Stimulated activated CD4-positive, alpha-beta T cell treated with anti-CD3 and anti-CD28 coated beads, Interleukin-12 subunit alpha, Interleukin-12 subunit beta, amount 100 ng/mL, for 4 hours (primary cell): ENCODE measurements around the gene ALKAL2.
"Not testable (repeated sequence)": the region's sequence is repeated elsewhere in the genome, so short reads cannot be mapped to it uniquely, and the experiment has no call there.

ENCODE experiments used
- DNase-seq: peaks from one replicate; pipeline ENCODE4 v3.0.0-alpha.2; 2020

The ALKAL2 gene, protein sequence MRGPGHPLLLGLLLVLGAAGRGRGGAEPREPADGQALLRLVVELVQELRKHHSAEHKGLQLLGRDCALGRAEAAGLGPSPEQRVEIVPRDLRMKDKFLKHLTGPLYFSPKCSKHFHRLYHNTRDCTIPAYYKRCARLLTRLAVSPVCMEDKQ

DNA sequence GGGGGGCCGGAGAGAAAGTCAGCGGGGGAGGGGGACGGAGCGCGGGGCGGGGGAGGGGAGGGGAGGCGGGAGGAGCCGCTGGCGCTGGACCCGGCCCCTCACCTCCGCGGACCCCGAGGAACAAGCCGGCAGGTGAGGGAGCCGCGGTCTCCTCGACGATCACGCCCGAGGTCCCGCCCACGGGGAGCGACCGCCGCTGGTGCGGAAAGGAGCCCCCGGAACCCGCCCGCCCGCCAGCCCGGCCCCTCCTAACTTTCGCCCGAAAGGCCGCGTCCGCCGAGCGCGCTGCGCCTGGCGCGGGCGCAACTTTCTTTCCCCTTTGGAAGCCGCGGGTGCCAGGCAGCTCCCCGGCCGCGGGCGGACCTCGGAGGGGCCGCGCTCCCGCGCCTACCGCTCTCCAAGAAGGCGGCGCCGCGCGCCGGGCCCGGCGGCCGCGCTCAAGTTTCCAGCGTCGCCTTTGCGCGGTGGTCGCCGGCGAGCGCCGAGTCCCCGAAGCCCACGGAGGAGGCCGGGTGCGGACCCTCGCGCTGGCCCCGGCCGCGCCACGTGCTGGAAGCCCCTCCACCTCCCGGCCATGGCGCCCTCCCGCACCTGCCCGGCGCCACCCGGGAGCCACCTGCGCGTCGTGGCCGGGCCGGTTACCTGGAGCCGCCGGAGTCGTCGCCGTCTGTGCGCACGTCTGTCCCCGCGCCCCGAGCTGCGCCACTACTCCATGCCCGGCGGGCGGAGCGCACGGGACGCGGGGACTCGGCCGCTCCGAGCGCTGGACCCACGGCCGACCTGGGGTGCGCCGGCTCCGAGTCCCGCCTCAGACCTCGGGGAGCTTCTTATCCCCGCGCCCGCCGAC, at the start of gene ALKAL2:
Gene ALKAL2, minus strand, starts transcription at position 181 of the 847 bp plus-strand sequence. CDS start 256 bp downstream, outside the sequence.
- no peak for DNase-seq

DNA sequence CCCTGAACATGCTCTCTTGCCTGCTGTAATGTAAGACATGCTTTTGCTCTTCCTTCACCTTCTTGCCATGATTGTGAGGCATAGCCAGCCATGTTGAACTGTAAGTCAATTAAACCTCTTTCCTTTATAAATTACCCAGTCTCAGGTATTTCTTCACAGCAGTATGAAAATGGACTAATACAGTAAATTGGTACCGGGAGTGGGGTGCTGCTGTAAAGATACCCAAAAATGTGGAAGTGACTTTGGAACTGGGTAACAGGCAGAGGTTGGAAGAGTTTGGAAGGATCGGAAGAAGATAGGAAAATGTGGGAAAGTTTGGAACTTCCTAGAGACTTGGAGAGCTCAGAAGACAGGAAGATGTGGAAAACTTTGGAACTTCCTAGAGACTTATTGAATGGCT, 49.1 kb upstream of the ALKAL2 start:
- DNase-seq, result not testable (repeated sequence)

DNA sequence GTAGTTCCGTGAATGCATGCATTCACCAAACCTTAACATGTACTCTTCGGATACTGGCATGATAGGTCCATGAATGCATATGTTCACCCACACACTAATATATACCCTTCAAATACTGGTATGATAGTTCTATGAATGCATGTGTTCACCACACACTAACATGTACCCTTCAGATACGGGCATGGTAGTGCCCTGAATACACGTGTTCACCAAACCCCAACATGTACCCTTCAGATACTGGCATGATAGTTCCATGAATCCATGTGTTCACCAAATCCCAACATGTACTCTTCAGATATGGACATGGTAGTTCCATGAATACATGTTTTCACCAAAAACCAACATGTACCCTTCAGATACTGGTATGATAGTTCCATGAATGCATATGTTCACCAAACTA, 48.5 kb upstream of the ALKAL2 start:
- no peak for DNase-seq

DNA sequence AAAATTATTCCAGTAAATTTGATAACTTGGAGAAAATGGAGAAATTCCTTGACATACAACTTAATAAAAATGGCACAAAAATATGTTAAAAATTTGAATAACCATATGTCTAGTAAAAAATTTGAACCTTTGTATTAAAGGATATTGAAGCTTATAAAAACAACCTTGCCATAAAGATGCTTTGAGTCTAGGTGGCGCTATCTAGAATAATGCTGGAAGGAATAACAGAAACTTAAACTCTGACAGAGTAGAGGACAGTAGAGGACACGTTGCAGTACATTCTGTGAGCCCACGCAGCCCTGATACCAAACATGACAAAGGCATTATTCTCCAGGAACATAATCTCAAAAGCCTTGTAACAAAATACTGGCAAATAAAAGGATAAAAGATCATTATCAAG, 44.7 kb upstream of the ALKAL2 start:
- DNase-seq, result no peak

DNA sequence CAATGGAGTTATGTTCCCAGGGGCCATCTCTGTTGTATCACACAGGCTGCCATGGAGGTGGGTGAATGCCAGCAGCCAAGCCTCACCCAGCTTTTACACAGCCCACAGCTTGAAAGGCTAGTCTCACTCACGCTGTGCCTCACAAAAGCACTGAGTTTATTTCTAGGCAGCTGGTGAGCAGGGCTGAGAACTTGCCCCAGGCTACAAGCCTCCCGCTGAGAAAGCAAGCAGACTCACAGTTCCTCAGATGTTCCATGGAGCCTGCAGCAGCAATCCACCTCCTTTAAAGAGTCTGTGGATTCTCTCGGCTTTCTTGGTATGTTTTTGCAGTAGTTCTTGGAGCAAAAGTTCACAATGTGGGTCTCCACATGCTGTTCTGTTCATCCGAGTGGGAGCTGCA, 40.9 kb upstream of the ALKAL2 start:
- DNase-seq, result no peak

DNA sequence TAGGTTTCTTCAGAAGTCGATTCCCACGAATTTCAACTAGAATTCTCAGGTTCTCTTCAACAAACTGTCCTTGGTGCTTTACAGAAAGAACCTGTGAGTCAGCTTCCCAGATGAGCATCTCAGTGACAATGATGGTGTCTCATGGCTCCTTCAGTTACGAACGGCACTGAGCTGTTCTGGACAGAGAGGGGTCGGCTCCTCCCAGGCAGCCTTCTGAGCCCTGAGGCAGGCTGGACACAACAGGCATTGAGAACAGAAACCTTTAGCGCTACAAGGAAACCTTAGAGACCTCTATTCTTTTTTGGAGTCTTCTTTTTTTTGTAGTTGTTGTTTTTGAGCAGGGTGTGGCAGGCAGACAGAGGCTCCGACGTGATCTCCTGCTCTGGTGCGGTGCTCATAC, 35.1 kb upstream of the ALKAL2 start:
- no peak for DNase-seq

DNA sequence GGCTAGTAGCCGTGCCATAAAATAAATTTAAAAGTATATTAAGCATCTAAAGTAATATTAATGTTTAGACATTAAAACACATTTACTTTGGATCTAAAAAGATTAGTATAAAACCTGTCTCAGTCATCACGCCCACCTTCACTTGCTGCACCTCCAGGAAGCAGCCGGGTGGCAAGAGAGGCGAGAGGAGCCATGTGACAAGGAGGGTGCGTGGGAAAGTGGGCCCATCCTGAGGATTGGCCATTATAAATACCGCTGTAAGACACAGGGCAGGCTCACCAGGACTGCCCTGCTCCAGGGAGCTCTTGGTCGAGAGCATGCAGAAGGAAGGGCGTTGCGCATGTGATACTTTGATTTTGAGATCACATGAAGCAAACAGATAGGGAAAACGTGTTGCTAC, 34.4 kb upstream of the ALKAL2 start:
- no peak for DNase-seq

DNA sequence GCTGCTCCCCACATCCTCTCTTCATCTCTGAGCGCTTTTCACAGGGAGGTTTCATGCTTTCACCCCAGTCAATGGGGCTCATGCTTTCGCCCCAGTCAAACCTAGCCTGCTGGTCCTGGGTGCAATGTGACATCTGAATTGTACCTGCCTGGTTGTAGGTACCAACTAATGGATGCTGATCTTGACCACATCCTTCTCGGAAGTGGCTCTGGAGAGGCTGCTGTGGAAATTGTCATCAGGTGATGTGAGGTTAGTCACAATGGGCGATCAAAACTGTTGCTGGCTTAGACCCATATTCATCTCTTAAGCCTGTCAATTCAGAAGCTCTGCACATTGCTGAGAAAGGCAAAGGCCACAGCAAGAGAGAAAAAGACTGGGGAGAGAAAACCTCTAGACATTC, 32.7 kb upstream of the ALKAL2 start:
- no peak for DNase-seq

DNA sequence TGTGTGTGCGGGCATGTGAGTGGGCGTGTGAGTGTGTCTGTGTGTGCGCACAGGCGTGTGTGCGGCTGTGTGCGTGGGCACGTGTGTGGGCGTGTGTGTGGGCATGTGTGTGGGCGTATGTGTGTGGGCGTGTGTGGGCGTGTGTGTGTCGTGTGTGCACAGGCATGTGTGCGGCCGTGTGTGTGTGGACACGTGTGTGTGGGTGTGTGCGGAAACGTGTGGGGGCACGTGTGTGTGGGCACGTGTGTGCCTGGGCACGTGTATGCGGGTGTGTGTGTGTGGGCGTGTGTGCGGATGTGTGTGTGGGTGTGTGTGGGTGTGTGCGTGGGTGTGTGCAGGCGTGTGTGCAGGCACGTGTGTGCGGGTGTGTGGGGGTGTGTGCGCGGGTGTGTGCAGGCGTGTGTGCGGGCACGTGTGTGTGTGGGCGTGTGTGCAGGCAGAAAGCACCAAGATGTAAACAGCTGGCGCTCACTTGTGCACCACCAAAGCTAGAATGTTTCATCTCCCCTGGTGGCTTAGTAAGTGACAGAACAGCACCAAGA, 31.2 kb upstream of the ALKAL2 start:
- DNase-seq, result no peak

DNA sequence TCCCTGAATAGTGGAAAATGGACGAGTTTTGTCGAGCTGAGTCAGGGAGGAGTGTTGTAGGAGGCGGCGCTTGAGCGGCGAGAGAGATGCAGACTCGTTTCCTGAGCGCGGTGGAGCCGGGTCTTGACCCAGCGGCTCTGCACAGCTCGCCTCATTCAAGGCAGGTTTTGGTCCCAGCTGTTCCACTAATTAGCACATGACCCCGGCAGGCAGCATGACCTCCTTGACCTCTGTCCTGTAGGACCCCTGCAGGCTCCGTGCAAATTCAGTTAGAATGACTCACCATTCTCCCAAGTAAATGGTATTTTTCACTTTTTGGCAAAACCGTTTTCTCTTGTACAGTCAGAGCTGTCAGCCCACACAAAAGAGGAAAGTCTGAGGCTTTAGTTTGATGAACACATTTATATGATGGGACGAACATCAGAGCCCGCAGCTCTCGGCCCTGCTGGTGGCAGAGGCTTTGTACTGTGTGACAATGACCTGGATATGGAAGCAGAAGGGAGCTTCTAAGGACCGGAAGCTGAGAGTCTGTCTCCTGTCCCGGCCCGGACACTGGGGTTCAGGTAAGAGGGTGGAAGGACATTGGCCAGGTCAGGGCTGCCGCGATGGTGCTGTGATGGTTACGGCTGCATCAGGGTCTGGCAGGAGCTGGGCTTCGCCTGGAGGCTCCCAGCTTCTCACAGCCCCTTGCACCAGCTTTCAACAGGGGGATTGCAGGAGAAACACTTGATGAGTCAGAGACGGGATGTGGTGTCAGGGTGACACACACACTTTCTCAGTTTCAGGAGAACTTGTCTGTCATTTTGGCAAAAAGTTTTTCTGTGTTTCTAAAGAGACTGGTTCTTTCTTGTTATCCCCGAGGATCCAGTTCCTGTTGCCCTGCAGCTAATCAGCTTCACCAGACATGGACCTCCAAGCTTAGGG, 29.9 kb upstream of the ALKAL2 start:
- DNase-seq, result no peak

DNA sequence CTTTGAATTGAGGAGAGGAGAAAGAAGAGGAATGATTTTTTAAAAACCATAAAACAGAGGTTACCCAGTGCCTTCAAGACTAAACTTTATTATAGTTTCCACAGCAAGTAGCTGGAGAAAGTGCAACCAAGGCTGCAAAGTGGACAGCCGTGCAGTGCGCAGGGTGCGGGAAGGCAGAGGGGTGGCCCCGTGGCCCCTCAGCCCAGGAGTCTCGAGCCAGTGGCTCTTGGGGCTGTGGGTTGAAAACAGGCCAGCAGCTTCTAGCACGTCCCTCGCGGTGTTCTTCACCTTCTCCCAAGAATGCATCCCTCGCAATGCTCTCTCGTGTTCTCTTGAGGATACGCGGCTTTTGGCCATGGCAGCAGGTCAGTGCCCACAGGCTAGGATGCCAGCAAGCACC, 28.5 kb upstream of the ALKAL2 start:
- DNase-seq, result no peak

DNA sequence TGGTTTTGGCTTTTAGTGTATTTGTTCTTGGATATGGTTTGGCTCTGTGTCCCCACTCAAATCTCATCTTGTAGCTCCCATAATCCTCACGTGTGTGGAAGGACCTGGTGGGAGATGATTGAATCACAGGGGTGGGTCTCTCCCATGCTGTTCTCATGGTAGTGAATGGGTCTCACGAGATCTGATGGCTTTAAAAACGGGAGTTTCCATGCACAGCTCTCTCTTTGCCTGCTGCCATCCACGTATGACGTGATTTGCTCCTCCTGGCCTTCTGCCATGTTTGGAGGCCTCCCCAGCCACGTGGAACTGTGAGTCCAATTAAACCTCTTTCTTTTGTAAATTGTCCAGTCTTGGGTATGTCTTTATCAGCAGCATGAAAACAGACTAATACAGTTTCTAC, 28.0 kb upstream of the ALKAL2 start:
- not testable (repeated sequence) for DNase-seq

DNA sequence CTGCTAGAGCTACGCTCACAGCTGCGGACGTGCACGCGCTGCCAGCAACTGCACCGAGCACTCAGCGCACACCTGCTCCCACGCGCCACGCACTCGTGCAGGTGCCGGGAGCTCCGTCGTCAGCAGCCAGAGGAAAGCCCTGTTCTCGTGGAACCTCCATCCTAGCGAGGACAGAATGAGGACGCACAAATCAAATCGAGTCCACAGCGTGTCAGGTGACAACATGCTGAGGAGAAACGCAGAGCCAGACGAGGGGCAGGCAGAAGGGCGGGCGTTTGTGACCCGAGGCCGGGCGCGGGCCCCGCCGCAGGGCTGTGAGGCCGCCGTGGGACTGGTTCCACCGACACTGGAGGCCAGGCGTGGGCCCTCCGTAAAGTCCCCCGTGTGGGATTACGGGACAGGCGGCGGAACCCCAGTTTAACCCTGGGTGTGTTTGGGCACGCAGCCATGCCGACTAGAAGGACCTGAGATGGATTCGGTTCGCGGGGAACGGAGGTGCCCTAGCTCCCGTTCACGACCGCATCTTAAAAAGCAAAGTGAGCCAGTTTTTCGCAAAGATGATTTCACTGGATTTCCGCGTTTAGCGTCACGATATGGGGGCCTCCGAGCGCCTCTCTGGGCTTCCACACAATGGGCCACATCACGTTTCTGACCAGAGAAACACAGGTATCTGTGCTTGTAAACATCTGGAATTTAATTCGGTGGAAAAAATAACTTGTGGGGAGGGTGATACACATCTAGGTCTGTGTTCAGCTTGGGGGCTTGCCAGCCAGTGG, 26.9 kb upstream of the ALKAL2 start:
- no peak for DNase-seq

DNA sequence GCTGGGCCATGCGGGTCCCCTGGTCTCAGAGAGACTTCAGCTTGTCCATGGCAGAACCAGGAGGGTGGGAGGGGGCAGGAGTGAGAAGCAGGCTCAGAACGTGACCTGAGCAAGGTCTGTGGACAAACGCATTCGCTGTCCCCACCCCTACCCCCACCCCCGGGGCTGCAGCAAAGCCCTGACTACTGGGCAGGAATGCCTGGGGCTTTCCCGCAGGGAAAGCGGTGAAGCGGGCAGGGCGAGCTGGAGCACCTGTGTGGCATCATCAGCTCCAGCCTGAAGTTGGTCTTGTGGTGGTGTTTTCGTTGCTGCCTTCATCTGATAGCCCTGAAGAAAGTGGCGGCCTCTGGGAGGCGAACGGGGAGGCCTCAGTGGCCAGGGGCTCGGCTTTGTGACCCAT, 26.1 kb upstream of the ALKAL2 start:
- no peak for DNase-seq

DNA sequence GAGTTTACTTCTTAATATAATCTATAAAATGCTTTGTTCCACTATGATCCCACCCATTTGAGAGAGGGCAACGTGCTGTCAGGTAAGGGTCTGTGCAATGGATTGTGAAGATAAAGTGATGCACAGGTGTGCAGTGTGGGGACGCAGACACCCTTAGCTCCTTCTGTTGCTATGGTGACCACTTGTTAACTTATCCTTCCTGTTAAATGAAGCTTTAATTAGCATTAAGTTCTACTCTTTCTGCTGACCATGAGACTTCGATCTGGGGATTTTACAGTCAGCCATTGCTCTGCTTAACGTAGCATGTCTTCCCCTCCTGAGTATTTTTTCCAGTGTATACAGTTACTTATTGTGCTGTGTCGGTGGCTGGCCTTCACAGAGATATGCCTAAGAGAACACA, 23.1 kb upstream of the ALKAL2 start:
- DNase-seq, result no peak

DNA sequence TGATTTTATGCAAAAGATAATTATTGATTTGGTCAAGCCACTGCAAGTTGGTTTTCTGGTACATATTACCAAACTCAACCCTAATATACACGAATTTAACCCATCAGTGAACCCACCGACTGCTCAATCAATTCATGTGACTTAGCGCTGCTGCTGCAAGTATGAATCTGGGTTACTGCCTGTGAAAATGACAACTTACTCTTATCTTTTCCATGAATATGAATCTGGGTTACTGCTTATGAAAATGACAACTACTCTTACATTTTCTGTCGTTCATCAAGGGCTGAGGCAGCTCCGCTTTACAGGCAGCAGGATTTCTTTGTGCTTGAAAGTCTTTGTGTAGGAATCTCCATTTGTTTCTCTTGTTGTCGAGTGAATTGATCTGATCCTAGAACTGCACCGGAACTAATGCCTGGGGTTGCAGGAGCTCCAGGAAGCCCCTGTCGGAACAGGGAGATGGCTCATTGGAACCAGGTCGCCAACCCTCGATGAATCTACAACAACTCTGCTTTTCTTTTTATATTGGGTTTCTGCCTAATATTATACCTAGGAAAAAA, 22.1 kb upstream of the ALKAL2 start:
- no peak for DNase-seq

DNA sequence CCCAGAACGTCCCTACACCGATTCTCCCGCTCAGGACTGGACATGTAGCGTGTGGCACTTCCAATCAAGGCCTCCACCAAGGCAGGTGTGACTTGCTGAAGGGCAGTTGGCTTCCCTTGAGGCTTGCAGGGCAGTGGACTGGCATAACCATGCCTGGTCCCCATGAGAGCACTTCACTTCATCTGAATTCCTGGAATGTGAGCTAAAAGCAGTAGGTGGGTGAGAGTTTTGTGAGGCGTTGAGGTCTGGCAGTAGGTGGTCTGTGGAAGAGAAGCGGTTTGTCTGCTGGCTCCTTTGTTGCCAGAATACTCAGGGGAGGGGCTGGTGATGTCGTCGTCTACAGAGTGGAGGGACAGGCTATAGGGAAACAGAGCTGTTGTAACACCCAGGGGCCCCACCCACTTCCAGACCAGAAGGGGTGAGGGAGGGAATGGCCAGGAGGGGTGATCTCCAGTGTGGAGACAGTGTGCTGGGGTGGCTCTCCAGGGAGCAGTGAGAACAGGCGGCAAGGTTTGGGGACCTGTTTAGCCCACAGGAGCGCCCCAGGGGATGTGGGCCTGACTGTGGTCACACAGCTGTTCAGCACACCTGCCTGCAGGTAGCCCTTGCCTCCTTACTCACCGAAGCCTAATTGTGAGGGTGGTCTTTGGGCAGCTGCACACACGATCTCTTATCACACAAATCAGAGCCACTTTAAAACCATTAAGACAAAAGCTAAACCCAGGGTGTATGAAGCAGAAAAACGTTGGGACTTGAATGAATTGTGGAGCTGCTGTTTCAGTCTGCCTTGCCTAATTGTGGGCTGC, 21.5 kb upstream of the ALKAL2 start:
- no peak for DNase-seq

DNA sequence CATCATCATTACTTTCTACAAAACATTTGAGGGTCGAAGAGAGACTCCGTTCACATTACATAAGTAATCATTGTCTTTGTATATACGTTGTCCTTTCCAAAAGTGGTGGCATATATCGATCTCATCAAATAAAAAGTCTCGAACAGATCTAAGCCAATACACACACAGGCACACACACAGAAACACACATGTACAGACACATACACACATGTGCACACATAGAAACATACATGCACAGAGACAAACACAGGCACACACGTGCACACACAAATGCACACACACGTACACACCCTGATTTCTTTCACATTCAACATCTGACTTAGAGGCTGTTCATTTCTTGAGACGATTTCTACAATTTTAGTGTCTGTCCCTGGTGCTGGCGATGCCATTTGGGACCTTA, 17.5 kb upstream of the ALKAL2 start:
- no peak for DNase-seq

DNA sequence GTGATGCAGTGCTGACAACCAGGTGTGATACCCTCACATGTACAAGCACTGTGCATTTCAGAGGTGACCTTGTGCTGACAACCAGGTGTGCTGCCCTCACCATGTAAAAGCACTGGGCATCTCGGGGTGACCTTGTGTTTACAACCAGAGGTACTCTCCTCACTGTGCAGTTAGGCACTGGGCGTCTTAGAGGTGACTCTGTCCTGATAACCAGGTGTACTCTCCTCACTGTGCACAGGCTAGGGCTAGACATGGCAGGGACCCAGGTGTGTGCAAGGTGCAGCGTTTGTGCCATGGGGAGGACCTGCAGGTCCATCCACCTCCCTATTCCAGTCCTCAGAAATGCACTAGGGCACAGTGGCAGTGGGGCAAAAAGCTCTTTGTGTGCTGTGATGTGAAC, 8.5 kb upstream of the ALKAL2 start:
- no peak for DNase-seq

DNA sequence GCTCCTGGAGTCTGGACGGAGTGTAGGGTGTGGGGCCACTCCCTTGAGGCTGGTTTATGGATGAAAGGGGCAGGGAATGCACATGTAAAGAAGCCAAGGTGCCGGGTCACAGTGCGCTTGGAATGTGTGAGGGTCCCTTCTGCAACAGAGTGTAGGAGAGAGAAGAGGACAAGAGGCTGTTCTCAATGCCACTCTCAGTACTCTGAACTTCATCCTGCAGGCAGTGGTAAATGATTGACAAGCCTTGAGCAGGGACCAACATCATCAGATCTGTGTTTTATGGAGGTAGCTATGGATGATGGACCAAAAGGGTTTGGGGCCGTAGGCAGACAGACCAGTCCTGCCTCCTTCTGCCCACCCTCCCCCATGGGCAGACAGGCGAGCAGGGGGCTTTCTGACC, 7.2 kb upstream of the ALKAL2 start:
- DNase-seq, result no peak

DNA sequence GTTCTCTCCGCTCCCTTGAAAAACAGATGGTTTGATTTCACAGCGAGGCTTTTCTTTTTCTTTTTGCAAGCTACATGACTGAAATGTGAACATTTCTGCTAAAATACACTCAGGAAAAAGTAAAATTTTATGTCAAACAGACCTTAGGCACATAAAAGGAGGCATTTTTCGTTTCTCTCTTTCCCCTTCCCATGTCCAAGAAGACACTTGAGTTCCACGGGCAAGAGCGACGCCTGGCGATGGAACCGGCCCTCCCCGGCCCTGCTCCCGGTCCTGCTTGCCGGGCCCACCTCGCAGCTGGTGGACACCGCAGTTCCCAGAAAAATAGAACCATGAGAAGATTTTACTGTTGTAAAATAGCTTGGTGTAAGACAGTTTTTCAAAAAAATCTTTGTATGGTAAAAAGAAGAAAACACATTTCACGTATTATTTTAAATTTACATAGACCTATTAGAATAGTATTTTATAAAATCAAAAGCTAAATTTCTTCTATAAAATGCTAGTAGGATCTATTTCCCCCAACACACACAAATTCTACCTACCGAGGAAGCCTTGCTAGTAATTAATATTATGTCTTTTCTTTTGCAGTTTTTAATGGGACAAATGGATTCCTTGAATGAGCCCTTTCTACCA, 2.3 kb upstream of the ALKAL2 start:
- peak; percentile 49 for DNase-seq
